ENCODE data around the gene CLEC16A. TPM values are rescaled to one million over a fixed set of nuclear protein-coding genes. Genes with fewer than 3 reads are reported as not detected.

Gene CLEC16A
- total RNA-seq, 1 donor from 2014 or later: 57.6 TPM

DNA sequence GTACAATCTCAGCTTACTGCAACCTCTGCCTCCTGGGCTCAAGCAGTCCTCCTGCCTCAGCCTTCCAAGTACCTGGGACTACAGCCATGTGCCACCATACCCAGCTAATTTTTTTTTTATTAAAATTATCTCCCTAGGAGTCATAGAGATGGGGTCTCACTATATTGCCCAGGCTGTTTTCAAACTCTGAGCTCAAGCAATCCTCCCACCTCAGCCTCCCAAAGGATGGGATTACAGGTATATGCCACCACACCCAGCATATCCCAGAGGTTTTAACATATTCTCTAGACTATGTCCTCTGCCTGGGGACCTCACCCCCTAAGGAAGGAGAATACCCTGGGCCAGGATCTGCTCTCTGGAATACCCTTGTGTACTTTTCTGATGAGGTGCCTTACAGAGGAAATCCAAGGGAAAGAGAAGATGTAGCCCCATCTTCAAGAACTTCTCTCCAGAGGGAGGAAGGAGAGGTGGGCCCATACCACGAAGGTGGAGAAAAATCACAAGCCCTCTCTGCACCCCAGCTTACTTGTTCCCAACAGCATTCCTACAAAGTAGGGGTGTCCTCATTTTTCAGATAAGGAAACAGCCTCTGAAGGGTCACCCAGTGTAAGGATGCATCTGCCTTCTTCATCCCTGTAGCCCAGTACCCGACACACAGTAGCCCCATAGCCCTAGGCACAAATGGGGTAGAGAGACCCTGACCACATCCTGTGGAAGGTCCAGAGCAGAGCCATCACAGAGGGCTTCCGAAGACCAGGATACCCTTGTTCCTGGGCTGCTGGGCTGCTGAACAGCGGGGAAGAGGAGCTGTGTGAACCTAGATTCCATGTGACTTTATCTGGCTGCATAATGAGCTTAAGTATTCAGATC, 160.0 kb downstream of the CLEC16A start:
- Mint-ChIP-seq H3K36me3 (ENCODE audit: low read depth) (peaks cover 24% of the 10 kb centered on the region), H3K9me3 (no peaks in the 10 kb centered on the region), H3K4me1 (peaks cover 53% of the 10 kb centered on the region), H3K27ac (peak overlapping the region; percentile 92), H3K27me3 (no peaks in the 10 kb centered on the region), H3K4me3 (peak overlapping the region; percentile 72)
- TF ChIP-seq, protein P1, sequence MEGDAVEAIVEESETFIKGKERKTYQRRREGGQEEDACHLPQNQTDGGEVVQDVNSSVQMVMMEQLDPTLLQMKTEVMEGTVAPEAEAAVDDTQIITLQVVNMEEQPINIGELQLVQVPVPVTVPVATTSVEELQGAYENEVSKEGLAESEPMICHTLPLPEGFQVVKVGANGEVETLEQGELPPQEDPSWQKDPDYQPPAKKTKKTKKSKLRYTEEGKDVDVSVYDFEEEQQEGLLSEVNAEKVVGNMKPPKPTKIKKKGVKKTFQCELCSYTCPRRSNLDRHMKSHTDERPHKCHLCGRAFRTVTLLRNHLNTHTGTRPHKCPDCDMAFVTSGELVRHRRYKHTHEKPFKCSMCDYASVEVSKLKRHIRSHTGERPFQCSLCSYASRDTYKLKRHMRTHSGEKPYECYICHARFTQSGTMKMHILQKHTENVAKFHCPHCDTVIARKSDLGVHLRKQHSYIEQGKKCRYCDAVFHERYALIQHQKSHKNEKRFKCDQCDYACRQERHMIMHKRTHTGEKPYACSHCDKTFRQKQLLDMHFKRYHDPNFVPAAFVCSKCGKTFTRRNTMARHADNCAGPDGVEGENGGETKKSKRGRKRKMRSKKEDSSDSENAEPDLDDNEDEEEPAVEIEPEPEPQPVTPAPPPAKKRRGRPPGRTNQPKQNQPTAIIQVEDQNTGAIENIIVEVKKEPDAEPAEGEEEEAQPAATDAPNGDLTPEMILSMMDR (IDR thresholded peaks at IDR 0.05): no peak
- DNase-seq (no peak), ATAC-seq (ENCODE audit: low read depth) (peak; percentile 6)
- POLR2A ChIA-PET: interaction anchor here (0.9 to 3.7 kb wide), 13 partner anchors 9 to 224 kb away, joined by 3 to 32 read pairs (median 9); partner anchors contain the start of gene SOCS1
- CTCF ChIA-PET: interaction anchor here (0.7 to 2.0 kb wide), 7 partner anchors 14 to 148 kb away, joined by 3 to 6 read pairs (median 4); no protein-coding TSS in a partner anchor
- intact Hi-C loops (cut with micrococcal nuclease): loop anchor here (1.0 to 10.0 kb wide), 7 partner anchors 10 to 580 kb away; no protein-coding TSS in a partner anchor

DNA sequence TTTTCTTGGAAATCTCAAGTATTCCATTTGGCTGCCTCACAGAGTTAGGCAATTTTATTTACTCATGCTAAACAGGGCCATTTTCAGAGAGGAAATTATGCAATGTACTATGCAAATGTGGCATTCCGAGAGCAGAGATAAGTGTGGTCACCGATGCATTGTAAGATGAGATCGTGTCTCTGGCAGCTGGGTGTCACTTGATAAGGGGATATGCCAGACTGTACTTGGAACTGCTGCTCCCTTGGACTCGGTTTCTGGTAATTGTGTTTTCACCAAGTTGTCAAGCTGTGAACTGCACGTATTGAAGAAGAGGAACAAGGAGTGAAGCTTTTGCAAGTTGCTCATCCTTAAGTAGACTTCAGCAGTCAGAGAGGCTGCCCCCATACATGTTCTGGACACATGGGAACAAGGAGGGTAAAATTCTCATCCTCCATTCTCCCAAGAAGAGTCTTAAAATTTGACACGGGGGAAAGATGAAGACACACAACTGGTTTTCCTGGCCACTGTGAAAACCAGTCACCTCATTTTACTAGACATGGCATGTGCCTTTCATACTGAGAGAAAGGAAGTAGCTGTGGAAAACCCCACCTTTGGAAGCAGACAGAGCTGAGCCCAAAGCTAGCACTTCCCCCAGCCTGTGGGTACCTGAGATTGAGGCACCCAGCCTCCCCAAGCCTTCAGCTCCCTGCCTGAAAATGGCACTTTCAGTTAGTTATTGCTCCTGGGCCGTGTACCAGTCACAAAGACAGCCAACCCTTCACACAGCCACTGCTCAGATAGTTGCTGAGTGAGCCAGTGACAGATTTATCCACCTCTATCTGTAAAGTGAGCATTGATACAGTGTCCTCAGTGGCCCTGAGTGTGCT, 160.9 kb downstream of the CLEC16A start:
- DNase-seq: no peak
- ChIA-PET CTCF (interaction anchor here (0.7 to 2.0 kb wide), 10 partner anchors 15 to 150 kb away, joined by 3 to 6 read pairs (median 4); no protein-coding TSS in a partner anchor), POLR2A (interaction anchor here (0.6 to 3.7 kb wide), 21 partner anchors 7 to 249 kb away, joined by 3 to 32 read pairs (median 6); partner anchors contain the start of gene SOCS1)
- H3K4me3 Mint-ChIP-seq: peak overlapping the region; percentile 72
- H3K4me1 Mint-ChIP-seq: peaks cover 45% of the 10 kb centered on the region
- no peaks in the 10 kb centered on the region for H3K27me3 Mint-ChIP-seq
- H3K27ac Mint-ChIP-seq: peak overlapping the region; percentile 92
- ATAC-seq (ENCODE audit: low read depth): peak; percentile 87
- no peaks in the 10 kb centered on the region for H3K9me3 Mint-ChIP-seq
- TF ChIP-seq, protein P1 (IDR thresholded peaks at IDR 0.05): no peak
- intact Hi-C loops (cut with micrococcal nuclease): loop anchor here (1.0 to 10.0 kb wide), 7 partner anchors 11 to 580 kb away; no protein-coding TSS in a partner anchor
- peaks cover 27% of the 10 kb centered on the region for H3K36me3 Mint-ChIP-seq (ENCODE audit: low read depth)

DNA sequence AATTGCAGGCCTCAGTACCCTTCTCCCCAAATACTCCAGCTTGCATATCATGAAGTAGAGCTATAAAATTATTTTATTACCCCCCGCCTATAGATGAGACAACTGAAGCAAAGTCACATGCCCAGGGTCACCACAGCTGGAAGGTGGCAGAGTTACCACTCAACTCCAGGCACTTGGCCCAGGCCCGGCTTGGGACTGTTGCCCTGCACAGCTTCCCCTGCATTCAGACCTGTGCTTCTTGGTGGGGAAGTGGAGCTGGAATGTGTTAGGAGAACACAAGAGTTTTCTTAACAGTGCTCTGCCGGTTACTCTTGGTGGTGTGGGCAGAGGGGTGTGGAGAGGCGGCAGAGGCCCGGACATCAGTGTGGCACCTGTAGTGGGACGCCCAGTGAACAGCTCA, 162.4 kb downstream of the CLEC16A start:
- Mint-ChIP-seq H3K27me3 (no peaks in the 10 kb centered on the region), H3K36me3 (ENCODE audit: low read depth) (peaks cover 28% of the 10 kb centered on the region), H3K4me1 (peaks cover 39% of the 10 kb centered on the region), H3K27ac (no peak overlapping the region), H3K4me3 (no peak overlapping the region), H3K9me3 (no peaks in the 10 kb centered on the region)
- CTCF ChIA-PET: interaction anchor here (1.6 kb wide), 1 partner anchor 118 kb away, joined by 4 read pairs; no protein-coding TSS in a partner anchor
- intact Hi-C loops (cut with micrococcal nuclease): loop anchor here (5.0 to 10.0 kb wide), 3 partner anchors 52 to 578 kb away; no protein-coding TSS in a partner anchor
- ATAC-seq (ENCODE audit: low read depth) (no peak), DNase-seq (no peak)
- TF ChIP-seq, protein P1 (IDR thresholded peaks at IDR 0.05): no peak
- POLR2A ChIA-PET: interaction anchor here (0.6 to 3.7 kb wide), 4 partner anchors 9 to 149 kb away, joined by 5 to 32 read pairs (median 16); partner anchors contain the start of gene SOCS1

DNA sequence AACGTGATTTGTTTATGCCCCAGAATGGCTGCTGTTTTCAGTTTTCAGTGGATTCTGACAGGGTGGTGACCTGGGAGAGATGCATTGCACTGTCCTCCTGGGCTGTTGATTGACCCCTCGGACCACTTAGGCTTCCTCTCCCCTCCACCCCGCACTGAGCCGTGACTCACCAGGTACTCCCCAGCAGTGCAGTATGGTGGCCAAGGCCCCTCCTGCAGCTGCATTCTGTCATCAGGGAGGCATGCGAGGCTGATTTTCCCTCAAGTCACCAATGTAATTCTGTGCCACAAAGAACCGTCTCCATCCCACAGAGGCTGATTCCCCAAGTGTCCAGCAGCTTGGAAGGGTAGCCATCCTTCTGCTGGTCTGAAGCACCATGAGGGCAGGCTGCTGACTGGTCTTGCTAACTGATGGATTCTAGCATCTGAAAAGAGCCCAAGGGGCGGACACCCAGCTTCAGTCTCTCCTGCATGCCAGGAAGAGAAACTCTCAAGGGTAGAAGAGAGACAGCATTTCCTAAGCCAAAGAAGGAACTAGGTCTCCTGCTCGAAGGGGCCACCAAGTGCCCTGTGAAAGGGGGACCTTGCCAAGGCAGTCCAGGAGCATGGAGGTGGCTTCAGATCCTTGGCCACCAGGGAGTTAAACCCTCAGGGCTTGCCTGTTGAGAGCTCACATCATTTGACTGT, 163.6 kb downstream of the CLEC16A start:
- intact Hi-C loops (cut with micrococcal nuclease): loop anchor here (5.0 to 10.0 kb wide), 3 partner anchors 53 to 577 kb away; no protein-coding TSS in a partner anchor
- no peak overlapping the region for H3K27ac Mint-ChIP-seq
- H3K36me3 Mint-ChIP-seq (ENCODE audit: low read depth): peaks cover 21% of the 10 kb centered on the region

More for the DNA sequence above, 163.6 kb downstream of the CLEC16A start:
- ATAC-seq (ENCODE audit: low read depth) (no peak), DNase-seq (no peak)
- Mint-ChIP-seq H3K4me3 (no peak overlapping the region), H3K4me1 (peaks cover 39% of the 10 kb centered on the region), H3K27me3 (no peaks in the 10 kb centered on the region), H3K9me3 (no peaks in the 10 kb centered on the region)
- CTCF ChIA-PET: no interaction called here
- TF ChIP-seq, protein P1 (IDR thresholded peaks at IDR 0.05): no peak
- POLR2A ChIA-PET: interaction anchor here (0.7 to 1.1 kb wide), 2 partner anchors 28 to 74 kb away, joined by 3 read pairs; no protein-coding TSS in a partner anchor
